WTC11 (cell line): ENCODE measurements around the gene GPATCH2. TPM values are rescaled to one million over a fixed set of nuclear protein-coding genes. Genes with fewer than 3 reads are reported as not detected.

Source experiments
- ATAC-seq: fragments of 200-7000 bp; cut with Tn5 transposase; 2 replicates; pipeline ENCODE4 v1.10.0; 2021; ENCODE audit warnings: mild to moderate bottlenecking, moderate library complexity
- CTCF ChIA-PET: fragments of 300-600 bp; sonication (Branson Sonifier 250); formaldehyde crosslinking; loops from one replicate; lab custom pipeline; 2021; ENCODE audit warnings: antibody characterized with exemption; lab: Charles Lee
- POLR2A ChIA-PET: fragments of 350-600 bp; sonication (Branson Sonifier 250); formaldehyde crosslinking; loops from one replicate; lab custom pipeline; 2021; ENCODE audit warnings: antibody characterized with exemption; lab: Charles Lee
- DNase-seq: peaks from one replicate; pipeline ENCODE4 v3.0.0; 2021; ENCODE audit warnings: low spot score
- H3K27ac Mint-ChIP-seq: 2 replicates; pipeline ENCODE4 v1.8.0; 2021; ENCODE audit warnings: mixed read lengths
- H3K27me3 Mint-ChIP-seq: 2 replicates; pipeline ENCODE4 v1.8.0; 2021; ENCODE audit warnings: low read depth, mild to moderate bottlenecking, moderate library complexity, mixed read lengths
- H3K36me3 Mint-ChIP-seq: 2 replicates; pipeline ENCODE4 v1.8.0; 2021; ENCODE audit warnings: mixed read lengths
- H3K4me1 Mint-ChIP-seq: 2 replicates; pipeline ENCODE4 v1.8.0; 2022; ENCODE audit warnings: mixed read lengths
- H3K4me3 Mint-ChIP-seq: 2 replicates; pipeline ENCODE4 v1.8.0; 2021; ENCODE audit warnings: mild to moderate bottlenecking, moderate library complexity, mixed read lengths
- H3K9me3 Mint-ChIP-seq: 2 replicates; pipeline ENCODE4 v1.8.0; 2021; ENCODE audit warnings: mixed read lengths
- GTF2I ChIP-seq: fragments of 250-450 bp; sonication (Bioruptor Pico); conservative IDR thresholded peaks from 2 replicates; pipeline ENCODE4 v1.4.0; 2021; ENCODE audit warnings: mild to moderate bottlenecking
- IRF2 ChIP-seq: sonication (generic); formaldehyde crosslinking; IDR thresholded peaks from 2 replicates; pipeline ENCODE4 v1.8.0; 2022; ENCODE audit warnings: low read depth, missing genetic modification reagents, borderline replicate concordance
- KAT7 ChIP-seq: sonication (generic); formaldehyde crosslinking; IDR thresholded peaks from 2 replicates; pipeline ENCODE4 v1.8.1; 2023; ENCODE audit warnings: missing genetic modification reagents, mild to moderate bottlenecking, borderline replicate concordance
- OVOL2 ChIP-seq: fragments of 250-450 bp; sonication (Bioruptor Pico); IDR thresholded peaks from 2 replicates; pipeline ENCODE4 v1.9.0; 2021; ENCODE audit warnings: mild to moderate bottlenecking, borderline replicate concordance
- RORB ChIP-seq: fragments of 250-450 bp; sonication (Bioruptor Pico); IDR thresholded peaks from 2 replicates; pipeline ENCODE4 v1.9.0; 2021; ENCODE audit warnings: mild to moderate bottlenecking
- SP1 ChIP-seq: sonication (generic); formaldehyde crosslinking; conservative IDR thresholded peaks from 2 replicates; pipeline ENCODE4 v1.8.1; 2022; ENCODE audit warnings: missing genetic modification reagents
- ZNF232 ChIP-seq: sonication (generic); formaldehyde crosslinking; IDR thresholded peaks from 2 replicates; pipeline ENCODE4 v1.8.0; 2022; ENCODE audit warnings: mild to moderate bottlenecking, missing genetic modification reagents
- total RNA-seq: library from RNA; stranded (reverse); gene quantifications from 3 replicates; pipeline ENCODE4 v1.2.3, GENCODE V29; 2021
- TF ChIP-seq, protein P1 (sequence below): sonication (generic); formaldehyde crosslinking; IDR thresholded peaks from 2 replicates; pipeline ENCODE4 v1.8.0; 2022; ENCODE audit warnings: mild to moderate bottlenecking, missing genetic modification reagents
- TF ChIP-seq, protein P2 (sequence below): sonication (generic); formaldehyde crosslinking; IDR thresholded peaks from 2 replicates; pipeline ENCODE4 v1.8.1; 2022; ENCODE audit warnings: mild to moderate bottlenecking, moderate library complexity, missing genetic modification reagents
- TF ChIP-seq, protein P3 (sequence below): fragments of 250-450 bp; sonication (Bioruptor Pico); IDR thresholded peaks from 2 replicates; pipeline ENCODE4 v1.9.0; 2021; ENCODE audit warnings: mild to moderate bottlenecking, borderline replicate concordance
- TF ChIP-seq, protein P4 (sequence below): sonication (generic); formaldehyde crosslinking; IDR thresholded peaks from 2 replicates; pipeline ENCODE4 v1.8.1; 2023; ENCODE audit warnings: mild to moderate bottlenecking, missing genetic modification reagents
- TF ChIP-seq, protein P5 (sequence below): sonication (generic); formaldehyde crosslinking; IDR thresholded peaks from 2 replicates; pipeline ENCODE4 v1.8.0; 2022; ENCODE audit warnings: missing genetic modification reagents

GPATCH2 gene
- total RNA-seq, 1 experiment from 2014 or later, result 11.5 TPM

DNA sequence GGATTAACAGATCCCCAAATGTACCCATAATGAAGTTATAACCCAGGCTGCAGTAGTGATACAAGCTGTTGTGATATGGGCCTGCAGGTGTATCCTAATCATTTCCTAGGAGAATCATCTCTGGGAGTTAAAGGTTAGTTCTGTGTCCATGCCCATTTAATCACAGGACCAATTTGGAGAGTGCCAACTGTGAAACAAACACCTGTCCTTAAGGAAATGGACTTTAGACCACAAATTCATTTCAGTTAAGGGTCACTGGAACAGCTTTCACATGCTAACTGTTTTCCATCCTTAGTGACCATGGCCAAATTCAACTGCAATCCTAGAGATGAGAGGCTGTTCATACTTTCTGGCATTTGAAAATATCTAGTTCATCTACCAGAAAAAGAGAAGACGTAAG, 160.9 kb downstream of the GPATCH2 start (continued):
- TF ChIP-seq, protein P1, sequence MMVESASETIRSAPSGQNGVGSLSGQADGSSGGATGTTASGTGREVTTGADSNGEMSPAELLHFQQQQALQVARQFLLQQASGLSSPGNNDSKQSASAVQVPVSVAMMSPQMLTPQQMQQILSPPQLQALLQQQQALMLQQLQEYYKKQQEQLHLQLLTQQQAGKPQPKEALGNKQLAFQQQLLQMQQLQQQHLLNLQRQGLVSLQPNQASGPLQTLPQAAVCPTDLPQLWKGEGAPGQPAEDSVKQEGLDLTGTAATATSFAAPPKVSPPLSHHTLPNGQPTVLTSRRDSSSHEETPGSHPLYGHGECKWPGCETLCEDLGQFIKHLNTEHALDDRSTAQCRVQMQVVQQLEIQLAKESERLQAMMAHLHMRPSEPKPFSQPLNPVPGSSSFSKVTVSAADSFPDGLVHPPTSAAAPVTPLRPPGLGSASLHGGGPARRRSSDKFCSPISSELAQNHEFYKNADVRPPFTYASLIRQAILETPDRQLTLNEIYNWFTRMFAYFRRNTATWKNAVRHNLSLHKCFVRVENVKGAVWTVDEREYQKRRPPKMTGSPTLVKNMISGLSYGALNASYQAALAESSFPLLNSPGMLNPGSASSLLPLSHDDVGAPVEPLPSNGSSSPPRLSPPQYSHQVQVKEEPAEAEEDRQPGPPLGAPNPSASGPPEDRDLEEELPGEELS (CRISPR knock-in tag), result no peak
- TF ChIP-seq GTF2I (no peak), ZNF232 (no peak), KAT7 (CRISPR knock-in tag) (no peak), RORB (CRISPR knock-in tag) (no peak), OVOL2 (no peak), SP1 (CRISPR knock-in tag) (no peak)
- TF ChIP-seq, protein P2, sequence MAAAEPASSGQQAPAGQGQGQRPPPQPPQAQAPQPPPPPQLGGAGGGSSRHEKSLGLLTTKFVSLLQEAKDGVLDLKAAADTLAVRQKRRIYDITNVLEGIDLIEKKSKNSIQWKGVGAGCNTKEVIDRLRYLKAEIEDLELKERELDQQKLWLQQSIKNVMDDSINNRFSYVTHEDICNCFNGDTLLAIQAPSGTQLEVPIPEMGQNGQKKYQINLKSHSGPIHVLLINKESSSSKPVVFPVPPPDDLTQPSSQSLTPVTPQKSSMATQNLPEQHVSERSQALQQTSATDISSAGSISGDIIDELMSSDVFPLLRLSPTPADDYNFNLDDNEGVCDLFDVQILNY, result no peak
- TF ChIP-seq, protein P3, sequence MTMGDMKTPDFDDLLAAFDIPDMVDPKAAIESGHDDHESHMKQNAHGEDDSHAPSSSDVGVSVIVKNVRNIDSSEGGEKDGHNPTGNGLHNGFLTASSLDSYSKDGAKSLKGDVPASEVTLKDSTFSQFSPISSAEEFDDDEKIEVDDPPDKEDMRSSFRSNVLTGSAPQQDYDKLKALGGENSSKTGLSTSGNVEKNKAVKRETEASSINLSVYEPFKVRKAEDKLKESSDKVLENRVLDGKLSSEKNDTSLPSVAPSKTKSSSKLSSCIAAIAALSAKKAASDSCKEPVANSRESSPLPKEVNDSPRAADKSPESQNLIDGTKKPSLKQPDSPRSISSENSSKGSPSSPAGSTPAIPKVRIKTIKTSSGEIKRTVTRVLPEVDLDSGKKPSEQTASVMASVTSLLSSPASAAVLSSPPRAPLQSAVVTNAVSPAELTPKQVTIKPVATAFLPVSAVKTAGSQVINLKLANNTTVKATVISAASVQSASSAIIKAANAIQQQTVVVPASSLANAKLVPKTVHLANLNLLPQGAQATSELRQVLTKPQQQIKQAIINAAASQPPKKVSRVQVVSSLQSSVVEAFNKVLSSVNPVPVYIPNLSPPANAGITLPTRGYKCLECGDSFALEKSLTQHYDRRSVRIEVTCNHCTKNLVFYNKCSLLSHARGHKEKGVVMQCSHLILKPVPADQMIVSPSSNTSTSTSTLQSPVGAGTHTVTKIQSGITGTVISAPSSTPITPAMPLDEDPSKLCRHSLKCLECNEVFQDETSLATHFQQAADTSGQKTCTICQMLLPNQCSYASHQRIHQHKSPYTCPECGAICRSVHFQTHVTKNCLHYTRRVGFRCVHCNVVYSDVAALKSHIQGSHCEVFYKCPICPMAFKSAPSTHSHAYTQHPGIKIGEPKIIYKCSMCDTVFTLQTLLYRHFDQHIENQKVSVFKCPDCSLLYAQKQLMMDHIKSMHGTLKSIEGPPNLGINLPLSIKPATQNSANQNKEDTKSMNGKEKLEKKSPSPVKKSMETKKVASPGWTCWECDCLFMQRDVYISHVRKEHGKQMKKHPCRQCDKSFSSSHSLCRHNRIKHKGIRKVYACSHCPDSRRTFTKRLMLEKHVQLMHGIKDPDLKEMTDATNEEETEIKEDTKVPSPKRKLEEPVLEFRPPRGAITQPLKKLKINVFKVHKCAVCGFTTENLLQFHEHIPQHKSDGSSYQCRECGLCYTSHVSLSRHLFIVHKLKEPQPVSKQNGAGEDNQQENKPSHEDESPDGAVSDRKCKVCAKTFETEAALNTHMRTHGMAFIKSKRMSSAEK (CRISPR knock-in tag), result no peak
- TF ChIP-seq, protein P4, sequence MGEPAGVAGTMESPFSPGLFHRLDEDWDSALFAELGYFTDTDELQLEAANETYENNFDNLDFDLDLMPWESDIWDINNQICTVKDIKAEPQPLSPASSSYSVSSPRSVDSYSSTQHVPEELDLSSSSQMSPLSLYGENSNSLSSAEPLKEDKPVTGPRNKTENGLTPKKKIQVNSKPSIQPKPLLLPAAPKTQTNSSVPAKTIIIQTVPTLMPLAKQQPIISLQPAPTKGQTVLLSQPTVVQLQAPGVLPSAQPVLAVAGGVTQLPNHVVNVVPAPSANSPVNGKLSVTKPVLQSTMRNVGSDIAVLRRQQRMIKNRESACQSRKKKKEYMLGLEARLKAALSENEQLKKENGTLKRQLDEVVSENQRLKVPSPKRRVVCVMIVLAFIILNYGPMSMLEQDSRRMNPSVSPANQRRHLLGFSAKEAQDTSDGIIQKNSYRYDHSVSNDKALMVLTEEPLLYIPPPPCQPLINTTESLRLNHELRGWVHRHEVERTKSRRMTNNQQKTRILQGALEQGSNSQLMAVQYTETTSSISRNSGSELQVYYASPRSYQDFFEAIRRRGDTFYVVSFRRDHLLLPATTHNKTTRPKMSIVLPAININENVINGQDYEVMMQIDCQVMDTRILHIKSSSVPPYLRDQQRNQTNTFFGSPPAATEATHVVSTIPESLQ, result no peak
- TF ChIP-seq, protein P5, sequence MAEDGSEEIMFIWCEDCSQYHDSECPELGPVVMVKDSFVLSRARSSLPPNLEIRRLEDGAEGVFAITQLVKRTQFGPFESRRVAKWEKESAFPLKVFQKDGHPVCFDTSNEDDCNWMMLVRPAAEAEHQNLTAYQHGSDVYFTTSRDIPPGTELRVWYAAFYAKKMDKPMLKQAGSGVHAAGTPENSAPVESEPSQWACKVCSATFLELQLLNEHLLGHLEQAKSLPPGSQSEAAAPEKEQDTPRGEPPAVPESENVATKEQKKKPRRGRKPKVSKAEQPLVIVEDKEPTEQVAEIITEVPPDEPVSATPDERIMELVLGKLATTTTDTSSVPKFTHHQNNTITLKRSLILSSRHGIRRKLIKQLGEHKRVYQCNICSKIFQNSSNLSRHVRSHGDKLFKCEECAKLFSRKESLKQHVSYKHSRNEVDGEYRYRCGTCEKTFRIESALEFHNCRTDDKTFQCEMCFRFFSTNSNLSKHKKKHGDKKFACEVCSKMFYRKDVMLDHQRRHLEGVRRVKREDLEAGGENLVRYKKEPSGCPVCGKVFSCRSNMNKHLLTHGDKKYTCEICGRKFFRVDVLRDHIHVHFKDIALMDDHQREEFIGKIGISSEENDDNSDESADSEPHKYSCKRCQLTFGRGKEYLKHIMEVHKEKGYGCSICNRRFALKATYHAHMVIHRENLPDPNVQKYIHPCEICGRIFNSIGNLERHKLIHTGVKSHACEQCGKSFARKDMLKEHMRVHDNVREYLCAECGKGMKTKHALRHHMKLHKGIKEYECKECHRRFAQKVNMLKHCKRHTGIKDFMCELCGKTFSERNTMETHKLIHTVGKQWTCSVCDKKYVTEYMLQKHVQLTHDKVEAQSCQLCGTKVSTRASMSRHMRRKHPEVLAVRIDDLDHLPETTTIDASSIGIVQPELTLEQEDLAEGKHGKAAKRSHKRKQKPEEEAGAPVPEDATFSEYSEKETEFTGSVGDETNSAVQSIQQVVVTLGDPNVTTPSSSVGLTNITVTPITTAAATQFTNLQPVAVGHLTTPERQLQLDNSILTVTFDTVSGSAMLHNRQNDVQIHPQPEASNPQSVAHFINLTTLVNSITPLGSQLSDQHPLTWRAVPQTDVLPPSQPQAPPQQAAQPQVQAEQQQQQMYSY, result no peak

DNA sequence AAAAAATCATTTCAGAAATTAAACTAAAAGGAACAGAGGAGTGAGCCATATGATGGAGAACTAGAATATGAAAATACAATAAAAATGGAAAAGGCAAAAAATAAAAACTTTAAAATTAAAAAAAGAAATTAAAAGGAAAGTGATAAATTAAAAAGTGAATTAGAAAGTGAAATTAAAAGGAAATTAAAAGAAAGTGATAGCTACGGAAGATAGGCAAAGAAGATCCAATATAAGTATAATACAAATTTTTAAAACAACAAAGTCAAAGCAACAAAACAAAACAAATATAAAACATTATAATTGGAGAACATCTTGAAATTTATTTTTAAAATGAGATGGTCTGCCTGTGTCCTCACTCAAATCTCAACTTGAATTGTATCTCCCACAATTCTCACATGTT, 165.8 kb downstream of the GPATCH2 start:
- no peak for ATAC-seq
- Mint-ChIP-seq H3K36me3 (peaks cover 16% of the 10 kb centered on the region), H3K9me3 (peaks cover 18% of the 10 kb centered on the region), H3K4me1 (no peaks in the 10 kb centered on the region), H3K27me3 (no peaks in the 10 kb centered on the region), H3K4me3 (no peak overlapping the region), H3K27ac (no peak overlapping the region)
- no peak for DNase-seq
- CTCF ChIA-PET, result no interaction called here
- POLR2A ChIA-PET, result no interaction called here
- no peak for TF ChIP-seq IRF2 (CRISPR knock-in tag)
